MM.1S (cell line): Measurements from ENCODE around the gene PTGR3.

Experiments used
- DNase-seq: peaks from one replicate; pipeline ENCODE4 v3.0.0-alpha.2; 2015
- H2AFZ ChIP-seq: fragments of 300-600 bp; sonication (generic); 2 replicates; pipeline ENCODE4 v1.6.0; 2016; ENCODE audit warnings: antibody characterized with exemption, low read length
- H3F3A ChIP-seq: fragments of 300-600 bp; sonication (generic); 2 replicates; pipeline ENCODE4 v1.6.1; 2016; ENCODE audit warnings: mild to moderate bottlenecking, antibody characterized with exemption, low read length, moderate library complexity, mixed read lengths; ENCODE audit not compliant: insufficient read depth
- H3K27ac ChIP-seq: fragments of 300-600 bp; sonication (generic); 2 replicates; pipeline ENCODE4 v1.5.1; 2016; ENCODE audit warnings: mild to moderate bottlenecking, low read length
- H3K27me3 ChIP-seq: fragments of 300-600 bp; sonication (generic); replicated peaks from 2 replicates; pipeline ENCODE4 v1.6.0; 2016; ENCODE audit warnings: low read length; ENCODE audit not compliant: insufficient read depth
- H3K36me3 ChIP-seq: fragments of 300-600 bp; sonication (generic); replicated peaks from 2 replicates; pipeline ENCODE4 v1.6.1; 2016; ENCODE audit warnings: mild to moderate bottlenecking, low read length, mixed read lengths; ENCODE audit not compliant: insufficient read depth
- H3K4me1 ChIP-seq: fragments of 300-600 bp; sonication (generic); 2 replicates; pipeline ENCODE4 v1.6.1; 2016; ENCODE audit warnings: low read length, mixed read lengths
- H3K4me2 ChIP-seq: fragments of 300-600 bp; sonication (generic); 2 replicates; pipeline ENCODE4 v1.6.0; 2016; ENCODE audit warnings: low read depth, low read length
- H3K4me3 ChIP-seq: fragments of 300-600 bp; sonication (generic); 2 replicates; pipeline ENCODE4 v1.5.1; 2016; ENCODE audit warnings: low read length, mixed read lengths
- H3K79me2 ChIP-seq: fragments of 300-600 bp; sonication (generic); 2 replicates; pipeline ENCODE4 v1.6.1; 2016; ENCODE audit warnings: mixed run types, low read length, mixed read lengths
- H3K9ac ChIP-seq: fragments of 300-600 bp; sonication (generic); 2 replicates; pipeline ENCODE4 v1.6.1; 2016; ENCODE audit warnings: low read length, mixed read lengths
- H3K9me2 ChIP-seq: fragments of 300-600 bp; sonication (generic); replicated peaks from 2 replicates; pipeline ENCODE4 v1.6.1; 2016; ENCODE audit warnings: mild to moderate bottlenecking, low read length, mixed read lengths; ENCODE audit not compliant: insufficient read depth
- H3K9me3 ChIP-seq: fragments of 300-600 bp; sonication (generic); replicated peaks from 2 replicates; pipeline ENCODE4 v1.6.1; 2016; ENCODE audit warnings: mild to moderate bottlenecking, low read length, mixed read lengths; ENCODE audit not compliant: insufficient read depth
- H4K20me1 ChIP-seq: fragments of 300-600 bp; sonication (generic); 2 replicates; pipeline ENCODE4 v1.6.1; 2016; ENCODE audit warnings: mild to moderate bottlenecking, low read length, moderate library complexity, mixed read lengths; ENCODE audit not compliant: insufficient read depth
- CTCF ChIP-seq: fragments of 300-600 bp; sonication (generic); IDR thresholded peaks from 2 replicates; pipeline ENCODE4 v1.5.1; 2016; ENCODE audit warnings: antibody characterized with exemption, low read length, mixed read lengths
- EZH2 ChIP-seq: fragments of 300-600 bp; sonication (generic); optimal IDR thresholded peaks from 2 replicates; pipeline ENCODE3; 2017; ENCODE audit warnings: low read depth, mild to moderate bottlenecking, antibody characterized with exemption, low read length, mixed read lengths
- EZH2phosphoT487 ChIP-seq: fragments of 300-600 bp; sonication (generic); IDR thresholded peaks from 2 replicates; pipeline ENCODE4 v1.6.1; 2018; ENCODE audit warnings: antibody characterized with exemption, low read length

Gene PTGR3

GRCh38 chr18:75169411-75169810 lies 39.5 kb downstream of the PTGR3 start:
- TF ChIP-seq EZH2 (no peak), CTCF (no peak)
- no peak overlapping the region for H2AFZ ChIP-seq

GRCh38 chr18:75168619-75169018 lies 40.3 kb downstream of the PTGR3 start:
- H3F3A ChIP-seq = no peaks in the 10 kb centered on the region
- no peaks in the 10 kb centered on the region for H3K9me2 ChIP-seq
- 0 out of 2 replicates have a peak, but pooled peaks cover 4% of the 10 kb centered on the region for H3K4me1 ChIP-seq
- H2AFZ ChIP-seq = no peak overlapping the region
- H3K36me3 ChIP-seq = no peaks in the 10 kb centered on the region
- H4K20me1 ChIP-seq = no peaks in the 10 kb centered on the region
- no peaks in the 10 kb centered on the region for H3K9me3 ChIP-seq
- TF ChIP-seq EZH2 = no peak
- TF ChIP-seq EZH2phosphoT487 = no peak
- no peak for TF ChIP-seq CTCF
- no peak overlapping the region for H3K4me2 ChIP-seq
- H3K9ac ChIP-seq = no peak overlapping the region
- no peak overlapping the region for H3K27ac ChIP-seq
- H3K4me3 ChIP-seq = no peak overlapping the region
- no peaks in the 10 kb centered on the region for H3K79me2 ChIP-seq
- no peaks in the 10 kb centered on the region for H3K27me3 ChIP-seq
- no peak for DNase-seq

More at GRCh38 chr18:75169411-75169810, 39.5 kb downstream of the PTGR3 start:
- Histone ChIP-seq H4K20me1 (no peaks in the 10 kb centered on the region), H3F3A (no peaks in the 10 kb centered on the region), H3K4me1 (0 out of 2 replicates have a peak, but pooled peaks cover 4% of the 10 kb centered on the region), H3K9me2 (no peaks in the 10 kb centered on the region), H3K36me3 (no peaks in the 10 kb centered on the region), H3K79me2 (no peaks in the 10 kb centered on the region), H3K27ac (no peak overlapping the region), H3K9me3 (no peaks in the 10 kb centered on the region), H3K27me3 (no peaks in the 10 kb centered on the region), H3K9ac (no peak overlapping the region), H3K4me2 (no peak overlapping the region), H3K4me3 (no peak overlapping the region)
- no peak for DNase-seq

GRCh38 chr18:75167759-75168618 lies 41.0 kb downstream of the PTGR3 start:
- Histone ChIP-seq H3K79me2 (no peaks in the 10 kb centered on the region), H3K27me3 (no peaks in the 10 kb centered on the region), H3K4me2 (no peak overlapping the region), H3K4me1 (no peaks in the 10 kb centered on the region), H2AFZ (no peak overlapping the region), H3K9me2 (no peaks in the 10 kb centered on the region), H3K4me3 (no peak overlapping the region), H3K36me3 (no peaks in the 10 kb centered on the region), H4K20me1 (no peaks in the 10 kb centered on the region), H3K9ac (no peak overlapping the region), H3K9me3 (no peaks in the 10 kb centered on the region), H3F3A (no peaks in the 10 kb centered on the region), H3K27ac (no peak overlapping the region)
- TF ChIP-seq CTCF (no peak), EZH2 (no peak), EZH2phosphoT487 (no peak)
- no peak for DNase-seq
